Bronchial smooth muscle cell (primary cell): Measurements from ENCODE around the gene FUT6. TPM values are rescaled to one million over a fixed set of nuclear protein-coding genes. Genes with fewer than 3 reads are reported as not detected.

Source experiments
- total RNA-seq: library from RNA; depleted of rRNA; stranded (reverse); fragments of >200 nt; gene quantifications from 2 replicates; pipeline ENCODE4 v1.2.1, GENCODE V29; 2014

Gene FUT6
- 0.09 and 0.16 TPM in 2 replicates for total RNA-seq

DNA sequence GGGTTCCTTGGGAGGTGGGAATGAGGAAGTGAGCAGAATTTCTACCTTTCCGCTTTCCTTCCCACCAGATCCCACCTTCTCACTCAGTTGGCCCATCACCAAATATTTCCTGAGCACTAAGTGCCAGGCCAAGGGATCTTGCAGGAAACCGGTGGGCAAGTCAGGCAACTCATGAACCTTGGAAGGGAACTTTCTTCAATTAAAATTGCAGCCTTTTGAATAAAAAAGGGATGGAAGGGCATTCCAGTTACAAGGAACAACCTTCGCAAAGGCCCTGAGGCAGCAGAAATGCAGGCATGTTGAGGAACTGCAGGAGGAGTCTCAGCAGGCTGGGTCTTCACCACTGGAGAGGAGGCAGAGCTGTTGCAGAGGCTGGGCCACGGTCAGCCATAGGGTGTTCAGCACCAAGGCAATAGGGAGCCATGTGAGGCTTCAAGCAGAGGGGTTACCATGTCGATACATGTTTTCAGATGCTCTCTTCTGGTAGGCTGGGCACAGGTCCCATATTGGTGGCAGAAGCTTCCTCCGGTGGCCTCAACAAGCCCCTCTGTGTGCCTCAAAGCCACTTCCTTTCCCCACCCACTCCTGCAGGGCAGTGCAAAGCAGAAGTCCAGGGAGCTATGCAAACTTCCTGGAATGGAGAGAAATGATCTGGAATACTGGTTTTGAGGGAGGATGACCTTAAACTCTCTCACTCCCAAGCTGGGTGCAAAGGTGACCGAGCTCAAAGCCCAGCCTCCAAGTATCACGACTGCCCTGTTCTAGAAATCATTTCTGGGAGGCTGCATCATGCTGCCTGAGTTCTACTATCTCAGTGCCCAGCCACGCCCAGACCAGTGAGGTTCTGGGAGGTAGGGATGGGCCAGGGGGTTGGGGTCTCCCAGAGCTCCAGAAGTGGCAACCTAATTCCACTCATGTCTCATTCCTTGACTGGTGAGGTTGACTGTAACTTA, at the start of gene FUT6:
Gene FUT6 (minus strand): TSS at position 638 of the 953 bp plus-strand sequence. CDS start 7,135 bp downstream, outside the sequence.

DNA sequence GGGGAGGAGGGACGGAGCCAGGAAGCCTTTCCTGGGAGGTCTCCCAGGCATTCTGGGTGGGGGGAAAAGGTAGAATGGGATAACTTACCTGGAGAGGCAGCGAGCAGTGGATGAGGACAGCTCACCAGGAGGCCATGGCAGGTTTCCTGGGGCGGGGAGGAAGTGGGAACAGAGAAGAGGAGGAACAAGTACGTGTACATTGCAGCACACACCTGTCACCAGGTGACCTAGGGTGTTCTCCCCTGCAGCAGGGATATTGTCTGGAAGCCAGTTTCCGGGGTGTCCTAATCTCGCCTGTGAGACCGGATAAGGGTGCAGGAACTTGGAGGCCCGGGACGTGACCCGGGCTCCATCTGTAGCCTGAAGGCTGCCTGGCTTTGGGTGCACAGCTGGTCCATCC, 11.8 kb upstream of the FUT6 start, which contains the start of gene FUT3:
Gene FUT3 (minus strand): TSS at position 148 of the 400 bp plus-strand sequence.

GRCh38 chr19:5804516-5805461, 34.7 kb downstream of the FUT6 start, which contains the start of gene NRTN:
Gene NRTN, plus strand, starts transcription at chr19:5805067. Its CDS starts 19,099 bp downstream, at chr19:5824166.

GRCh38 chr19:5790559-5791520, 48.7 kb downstream of the FUT6 start, which contains the start of gene DUS3L:
Gene DUS3L, minus strand, starts transcription at chr19:5791163. Its CDS starts 22 bp downstream, at chr19:5791141.

GRCh38 chr19:5784581-5785147, 54.8 kb downstream of the FUT6 start, which contains the start of gene PRR22:
Gene PRR22, minus strand, starts transcription at chr19:5784746. Its CDS starts 86 bp downstream, at chr19:5784660.

Other genes with a start within 250 kb of the FUT6 start
- 31.1 and 48.9 TPM in 2 replicates for gene SAFB2, start 216.9 kb downstream of the FUT6 start, total RNA-seq
- gene SAFB, start 216.6 kb downstream of the FUT6 start, total RNA-seq, result 54.8 and 55.3 TPM in 2 replicates
- 59.5 and 69.2 TPM in 2 replicates for gene MICOS13, start 159.2 kb downstream of the FUT6 start, total RNA-seq
- 10.5 and 12.0 TPM in 2 replicates for gene HSD11B1L, start 158.7 kb downstream of the FUT6 start, total RNA-seq
- gene RPL36, start 149.4 kb downstream of the FUT6 start, total RNA-seq, result 624 and 820 TPM in 2 replicates
- gene LONP1, start 119.6 kb downstream of the FUT6 start, total RNA-seq, result 71.9 and 105 TPM in 2 replicates
- gene CATSPERD, start 119.1 kb downstream of the FUT6 start, total RNA-seq, result not detected in 2 replicates
- gene PRR22, start 55.0 kb downstream of the FUT6 start, total RNA-seq, result 0.09 and 0.16 TPM in 2 replicates
- 22.9 and 31.2 TPM in 2 replicates for gene DUS3L, start 48.5 kb downstream of the FUT6 start, total RNA-seq
- under 0.01 and 0.17 TPM in 2 replicates for gene NRTN, start 34.6 kb downstream of the FUT6 start, total RNA-seq
- gene FUT3, start 11.7 kb upstream of the FUT6 start, total RNA-seq, result not detected in 2 replicates
- gene FUT5, start 30.8 kb upstream of the FUT6 start, total RNA-seq, result not detected in 2 replicates
- gene NDUFA11, start 64.1 kb upstream of the FUT6 start, total RNA-seq, result 230 and 313 TPM in 2 replicates
- 6.4 and 7.6 TPM in 2 replicates for gene VMAC, start 65.2 kb upstream of the FUT6 start, total RNA-seq
- 4.6 and 8.8 TPM in 2 replicates for gene CAPS, start 74.6 kb upstream of the FUT6 start, total RNA-seq
- 35.3 and 43.1 TPM in 2 replicates for gene RANBP3, start 138.4 kb upstream of the FUT6 start, total RNA-seq